Right lobe of liver (tissue), 4 donors: Measurements from ENCODE around the gene MEF2C.

Experiments used
- CTCF ChIP-seq, 4 donors: fragments of 200-600 bp in 3 of 4; fragments of 450-650 bp in 1 of 4; IDR thresholded peaks; one replicate each; pipeline versions ENCODE4 v1.5.1 to v1.8.0; 2016 to 2022; ENCODE audit warnings: antibody characterized with exemption in 4 of 4, mild to moderate bottlenecking in 2 of 4
- POLR2A ChIP-seq: fragments of 450-650 bp; IDR thresholded peaks from one replicate; pipeline ENCODE4 v1.6.1; 2017; ENCODE audit warnings: antibody characterized with exemption, mild to moderate bottlenecking
- donor health status: DM: no; HTN: no; CAD: no.
- donor health status: DM: no; HTN: no; CAD: no.
- donor health status: DM: no; HTN: yes; CAD: no.

DNA sequence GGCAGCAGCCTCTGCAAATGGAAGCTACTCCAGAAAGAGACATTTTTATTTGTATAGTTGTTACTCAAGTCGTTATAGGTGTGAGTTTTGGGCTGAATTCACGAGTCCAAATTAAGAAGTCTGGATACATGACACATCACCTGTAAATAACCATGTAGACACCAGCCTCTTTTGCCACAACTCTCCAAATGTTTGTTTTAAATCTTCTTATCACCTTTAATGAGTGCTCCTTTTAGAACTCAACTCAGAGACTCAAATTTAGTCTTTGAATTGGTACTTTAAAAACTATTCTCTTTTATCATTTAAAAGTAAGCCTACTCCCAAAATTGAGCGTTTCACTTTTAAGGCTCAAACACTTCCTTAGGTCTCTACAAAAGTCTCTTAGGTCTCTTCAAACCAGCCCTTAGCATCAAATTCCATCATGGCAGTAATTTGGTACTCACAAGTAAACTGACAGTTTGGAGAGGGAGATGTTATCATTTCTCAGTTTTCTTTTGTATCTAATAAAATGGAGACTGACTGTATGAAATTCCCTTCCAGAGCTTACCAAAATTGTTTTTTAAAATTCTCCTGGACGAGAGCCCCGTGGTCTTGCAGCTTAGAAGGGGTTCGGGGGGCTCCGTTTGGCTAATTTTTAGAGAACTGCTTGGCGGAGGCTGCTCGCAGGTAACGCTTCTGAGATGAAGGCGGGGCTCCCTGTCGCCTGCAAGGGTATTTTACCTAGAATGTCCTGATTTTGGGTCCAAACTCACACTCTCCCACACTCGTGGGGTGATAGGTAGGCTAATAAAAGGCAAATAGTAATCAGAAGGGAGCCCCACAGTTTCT lies 194.6 kb downstream of the MEF2C start:
- TF ChIP-seq CTCF (IDR thresholded peaks at IDR 0.05) (no peak), POLR2A (no peak)
